Natural killer cell (primary cell): ENCODE results near the gene C2orf15. TPM values are rescaled to one million over a fixed set of nuclear protein-coding genes. Genes with fewer than 3 reads are reported as not detected.

Experiments
- ATAC-seq, 3 donors: fragments of 150-1000 bp in 2 of 3; fragments of 200-7000 bp in 1 of 3; cut with Tn5 transposase; 1 replicate in 1 of 3; 2 replicates in 2 of 3; pipeline ENCODE4 v1.10.0; 2021; ENCODE audit warnings: mild to moderate bottlenecking in 2 of 3, moderate library complexity in 2 of 3
- DNase-seq, 2 donors: peaks; one replicate each; pipeline versions ENCODE4 v3.0.0 to v3.0.0-alpha.2; 2013 to 2021; ENCODE audit warnings: mixed read lengths in 1 of 2
- H3K27ac ChIP-seq: one replicate; pipeline ENCODE4 v1.5.1; 2013; ENCODE audit warnings: mild to moderate bottlenecking, low read length
- H3K27me3 ChIP-seq: one replicate; pipeline ENCODE4 v1.6.1; 2013; ENCODE audit warnings: low read length; ENCODE audit not compliant: control insufficient read depth, insufficient read depth
- H3K36me3 ChIP-seq: one replicate; pipeline ENCODE4 v1.6.1; 2013; ENCODE audit warnings: low read length; ENCODE audit not compliant: control insufficient read depth, insufficient read depth
- H3K4me1 ChIP-seq: one replicate; pipeline ENCODE4 v1.6.1; 2013; ENCODE audit warnings: low read length; ENCODE audit not compliant: control insufficient read depth, insufficient read depth
- H3K4me3 ChIP-seq: one replicate; pipeline ENCODE4 v1.5.1; 2013; ENCODE audit warnings: low read length
- H3K9me3 ChIP-seq: one replicate; pipeline ENCODE4 v1.6.1; 2013; ENCODE audit warnings: low read length; ENCODE audit not compliant: control insufficient read depth, insufficient read depth
- H3K27ac Mint-ChIP-seq, 2 donors: one replicate each; pipeline ENCODE4 v1.8.0; 2022; ENCODE audit warnings: mild to moderate bottlenecking in 2 of 2, mixed read lengths in 2 of 2, moderate library complexity in 1 of 2
- H3K27me3 Mint-ChIP-seq, 2 donors: one replicate each; pipeline ENCODE4 v1.8.0; 2022; ENCODE audit warnings: low read depth in 2 of 2, mixed read lengths in 2 of 2
- H3K36me3 Mint-ChIP-seq: one replicate; pipeline ENCODE4 v1.8.0; 2022; ENCODE audit warnings: mixed read lengths
- H3K4me1 Mint-ChIP-seq, 2 donors: one replicate each; pipeline ENCODE4 v1.8.0; 2022; ENCODE audit warnings: mixed read lengths in 2 of 2
- H3K4me3 Mint-ChIP-seq: one replicate; pipeline ENCODE4 v1.8.0; 2022; ENCODE audit warnings: mild to moderate bottlenecking, moderate library complexity, mixed read lengths
- H3K9me3 Mint-ChIP-seq, 2 donors: one replicate each; pipeline ENCODE4 v1.8.0; 2022; ENCODE audit warnings: mixed read lengths in 2 of 2
- WGBS: methylation state at CpG from one replicate; pipeline ENCODE4 v1.1.7; 2013; ENCODE audit warnings: missing lambda C conversion rate; ENCODE audit not compliant: insufficient coverage; 5-methylcytosine and 5-hydroxymethylcytosine counted together
- intact Hi-C: fragments of 100-400 bp; cut with micrococcal nuclease; formaldehyde crosslinking; loops from one replicate; pipeline ENCODE4 v1.14.2; 2022
- total RNA-seq, 4 donors: library from RNA; stranded (reverse); fragments of 120-200 nt in 1 of 4; gene quantifications; one replicate each; pipeline versions ENCODE4 v1.2.3 to v1.2.4, GENCODE V29; 2013 to 2022
- TF ChIP-seq, protein P1 (sequence below): fragments of 200-600 bp; IDR thresholded peaks from one replicate; pipeline ENCODE4 v1.8.0; 2022; ENCODE audit warnings: antibody characterized with exemption

C2orf15 gene
- total RNA-seq, 3 donors from 2014 or later (not counting 1 experiment from before 2014, with no cell fraction given) = 1.3 to 2.6 (median 1.9) TPM

DNA sequence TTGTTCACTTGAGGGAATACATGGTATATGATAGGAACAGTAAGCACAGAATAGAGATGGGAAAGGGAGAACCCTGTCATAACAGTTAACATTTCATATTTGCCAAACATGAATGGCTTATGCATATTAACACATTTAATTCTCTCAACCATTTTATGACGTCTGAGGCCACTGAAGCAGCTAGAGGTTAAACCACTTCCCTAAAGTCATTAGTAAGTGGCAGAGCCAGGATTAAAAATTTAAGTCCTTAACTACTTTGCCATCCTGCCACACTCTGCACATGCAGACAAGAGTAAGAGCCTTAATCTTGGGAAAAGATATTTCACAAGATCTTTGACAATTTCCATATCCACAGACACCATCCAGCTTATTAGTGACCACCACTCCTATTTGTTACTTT is 15.4 kb downstream of the C2orf15 start:
- no peak overlapping the region for H3K4me3 ChIP-seq
- intact Hi-C loops = loop anchor here (5.0 kb wide), 1 partner anchor 520 kb away; no protein-coding TSS in a partner anchor
- no peaks in the 10 kb centered on the region for H3K27me3 ChIP-seq
- TF ChIP-seq, protein P1, sequence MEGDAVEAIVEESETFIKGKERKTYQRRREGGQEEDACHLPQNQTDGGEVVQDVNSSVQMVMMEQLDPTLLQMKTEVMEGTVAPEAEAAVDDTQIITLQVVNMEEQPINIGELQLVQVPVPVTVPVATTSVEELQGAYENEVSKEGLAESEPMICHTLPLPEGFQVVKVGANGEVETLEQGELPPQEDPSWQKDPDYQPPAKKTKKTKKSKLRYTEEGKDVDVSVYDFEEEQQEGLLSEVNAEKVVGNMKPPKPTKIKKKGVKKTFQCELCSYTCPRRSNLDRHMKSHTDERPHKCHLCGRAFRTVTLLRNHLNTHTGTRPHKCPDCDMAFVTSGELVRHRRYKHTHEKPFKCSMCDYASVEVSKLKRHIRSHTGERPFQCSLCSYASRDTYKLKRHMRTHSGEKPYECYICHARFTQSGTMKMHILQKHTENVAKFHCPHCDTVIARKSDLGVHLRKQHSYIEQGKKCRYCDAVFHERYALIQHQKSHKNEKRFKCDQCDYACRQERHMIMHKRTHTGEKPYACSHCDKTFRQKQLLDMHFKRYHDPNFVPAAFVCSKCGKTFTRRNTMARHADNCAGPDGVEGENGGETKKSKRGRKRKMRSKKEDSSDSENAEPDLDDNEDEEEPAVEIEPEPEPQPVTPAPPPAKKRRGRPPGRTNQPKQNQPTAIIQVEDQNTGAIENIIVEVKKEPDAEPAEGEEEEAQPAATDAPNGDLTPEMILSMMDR = no peak
- Mint-ChIP-seq H3K36me3 (peaks cover 6% of the 10 kb centered on the region), H3K27me3 (no peaks in the 10 kb centered on the region), H3K4me3 (peak overlapping the region; percentile 13), H3K9me3 (no peaks in the 10 kb centered on the region), H3K27ac (no peak overlapping the region), H3K4me1 (peaks cover 0 to 48% of the 10 kb centered on the region in 2 donors)
- 47% methylated on average over 1 of the region's 1 CpG for WGBS
- peaks cover 16% of the 10 kb centered on the region for H3K36me3 ChIP-seq
- no peak for ATAC-seq
- H3K9me3 ChIP-seq = no peaks in the 10 kb centered on the region
- H3K27ac ChIP-seq = peak overlapping the region; percentile 14
- H3K4me1 ChIP-seq = peaks cover 15% of the 10 kb centered on the region
- DNase-seq = no peak

DNA sequence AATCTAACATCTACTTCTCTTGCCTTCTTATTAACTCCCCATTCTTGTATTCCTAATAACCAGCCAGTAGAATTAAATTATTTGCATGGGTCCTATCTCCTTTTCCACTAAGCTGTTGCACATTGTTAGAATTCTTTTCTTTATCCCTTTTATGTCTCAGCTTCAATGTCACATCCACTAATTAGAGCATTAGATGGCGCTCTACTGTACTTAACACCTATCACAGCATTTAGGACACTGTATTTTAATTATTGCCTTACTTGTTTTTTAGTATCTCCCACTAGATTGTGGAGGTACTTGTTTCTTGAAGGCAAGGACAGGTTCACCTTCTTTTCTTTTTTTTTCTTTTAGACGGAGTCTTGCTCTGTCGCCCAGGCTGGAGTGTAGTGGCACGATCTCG is 17.1 kb downstream of the C2orf15 start:
- Histone ChIP-seq H3K4me3 (no peak overlapping the region), H3K4me1 (peaks cover 15% of the 10 kb centered on the region), H3K36me3 (peaks cover 28% of the 10 kb centered on the region), H3K27me3 (no peaks in the 10 kb centered on the region), H3K27ac (no peak overlapping the region), H3K9me3 (no peaks in the 10 kb centered on the region)
- H3K27ac Mint-ChIP-seq = peak overlapping the region; percentile 39 to 43
- TF ChIP-seq, protein P1 = no peak
- DNase-seq = no peak
- no peaks in the 10 kb centered on the region for H3K27me3 Mint-ChIP-seq
- H3K36me3 Mint-ChIP-seq = peaks cover 6% of the 10 kb centered on the region
- intact Hi-C loops = loop anchor here (5.0 kb wide), 1 partner anchor 521 kb away; no protein-coding TSS in a partner anchor
- H3K9me3 Mint-ChIP-seq = no peaks in the 10 kb centered on the region
- H3K4me1 Mint-ChIP-seq = peaks cover under 1 to 48% of the 10 kb centered on the region in 2 donors
- ATAC-seq = no peak
- 96% methylated on average over 4 of the region's 5 CpGs for WGBS
- H3K4me3 Mint-ChIP-seq = no peak overlapping the region

DNA sequence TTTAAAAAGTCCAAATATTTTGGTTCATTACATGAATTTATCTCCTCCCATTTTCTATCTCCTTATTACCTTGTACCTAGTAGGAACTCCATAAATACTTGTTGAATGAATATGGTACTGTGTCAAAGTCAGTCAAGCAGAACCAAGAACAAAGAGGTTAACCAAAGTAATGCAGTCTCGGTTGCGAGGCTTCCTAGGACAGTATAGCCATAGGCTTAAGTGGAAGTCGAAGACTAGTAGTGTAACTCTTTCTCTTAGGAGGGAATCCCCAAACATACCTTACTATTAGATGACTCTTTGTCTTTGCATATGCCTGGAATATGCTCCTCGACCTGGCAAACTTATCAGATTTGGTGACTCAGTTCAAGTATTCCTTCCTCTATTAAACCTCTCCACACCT is 18.1 kb downstream of the C2orf15 start:
- Histone ChIP-seq H3K27ac (no peak overlapping the region), H3K27me3 (no peaks in the 10 kb centered on the region), H3K9me3 (no peaks in the 10 kb centered on the region), H3K4me1 (peaks cover 7% of the 10 kb centered on the region), H3K4me3 (no peak overlapping the region), H3K36me3 (peaks cover 32% of the 10 kb centered on the region)
- H3K27me3 Mint-ChIP-seq = no peaks in the 10 kb centered on the region
- H3K9me3 Mint-ChIP-seq = no peaks in the 10 kb centered on the region
- WGBS = 98% methylated on average over 4 of the region's 4 CpGs
- no peak for ATAC-seq
- peaks cover 5 to 38% of the 10 kb centered on the region in 2 donors for H3K4me1 Mint-ChIP-seq
- TF ChIP-seq, protein P1 = no peak
- intact Hi-C loops = loop anchor here (5.0 kb wide), 1 partner anchor 522 kb away; no protein-coding TSS in a partner anchor
- H3K27ac Mint-ChIP-seq = peak overlapping the region; percentile 31 to 43
- H3K4me3 Mint-ChIP-seq = no peak overlapping the region
- H3K36me3 Mint-ChIP-seq = peaks cover 6% of the 10 kb centered on the region
- no peak for DNase-seq

DNA sequence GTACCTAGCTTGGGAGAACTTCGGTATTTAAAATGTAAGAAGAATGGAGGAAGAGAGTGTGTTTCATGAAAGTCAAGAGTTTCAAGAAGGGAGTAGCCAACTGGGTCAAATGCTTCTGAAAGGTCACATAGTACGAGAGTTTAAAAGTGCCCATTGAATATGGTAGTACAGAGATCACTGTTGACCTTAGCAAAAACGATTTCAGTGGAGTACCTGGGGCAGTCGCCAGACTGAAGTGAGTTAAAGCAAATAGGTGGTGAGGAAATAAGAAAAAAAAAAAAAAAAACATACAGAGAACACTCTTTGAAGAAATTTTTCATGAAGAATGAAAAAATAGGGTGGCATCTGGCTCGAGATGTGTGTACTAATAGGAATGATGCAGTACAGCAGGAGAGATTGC is 24.7 kb downstream of the C2orf15 start:
- no peak overlapping the region for H3K4me3 Mint-ChIP-seq
- no peak overlapping the region for H3K4me3 ChIP-seq
- H3K27me3 ChIP-seq = no peaks in the 10 kb centered on the region
- DNase-seq = no peak
- H3K27me3 Mint-ChIP-seq = no peaks in the 10 kb centered on the region
- no peak for ATAC-seq
- no peaks in the 10 kb centered on the region for H3K36me3 Mint-ChIP-seq
- peak overlapping the region; percentile 3 to 36 for H3K27ac Mint-ChIP-seq
- 89% methylated on average over 4 of the region's 5 CpGs for WGBS
- intact Hi-C loops = no loop called here
- H3K27ac ChIP-seq = no peak overlapping the region
- H3K9me3 Mint-ChIP-seq = no peaks in the 10 kb centered on the region
- H3K4me1 ChIP-seq = no peaks in the 10 kb centered on the region
- H3K36me3 ChIP-seq = peaks cover 71% of the 10 kb centered on the region
- H3K4me1 Mint-ChIP-seq = peaks cover 0 to 5% of the 10 kb centered on the region in 2 donors
- TF ChIP-seq, protein P1 = no peak
- no peaks in the 10 kb centered on the region for H3K9me3 ChIP-seq
